ENCODE results near the gene TCERG1L. TPM values are rescaled to one million over a fixed set of nuclear protein-coding genes. Genes with fewer than 3 reads are reported as not detected.

Gene TCERG1L
- polyA plus RNA-seq, 1 of the 3 experiments (the other 2 are of a cell fraction): not detected

DNA sequence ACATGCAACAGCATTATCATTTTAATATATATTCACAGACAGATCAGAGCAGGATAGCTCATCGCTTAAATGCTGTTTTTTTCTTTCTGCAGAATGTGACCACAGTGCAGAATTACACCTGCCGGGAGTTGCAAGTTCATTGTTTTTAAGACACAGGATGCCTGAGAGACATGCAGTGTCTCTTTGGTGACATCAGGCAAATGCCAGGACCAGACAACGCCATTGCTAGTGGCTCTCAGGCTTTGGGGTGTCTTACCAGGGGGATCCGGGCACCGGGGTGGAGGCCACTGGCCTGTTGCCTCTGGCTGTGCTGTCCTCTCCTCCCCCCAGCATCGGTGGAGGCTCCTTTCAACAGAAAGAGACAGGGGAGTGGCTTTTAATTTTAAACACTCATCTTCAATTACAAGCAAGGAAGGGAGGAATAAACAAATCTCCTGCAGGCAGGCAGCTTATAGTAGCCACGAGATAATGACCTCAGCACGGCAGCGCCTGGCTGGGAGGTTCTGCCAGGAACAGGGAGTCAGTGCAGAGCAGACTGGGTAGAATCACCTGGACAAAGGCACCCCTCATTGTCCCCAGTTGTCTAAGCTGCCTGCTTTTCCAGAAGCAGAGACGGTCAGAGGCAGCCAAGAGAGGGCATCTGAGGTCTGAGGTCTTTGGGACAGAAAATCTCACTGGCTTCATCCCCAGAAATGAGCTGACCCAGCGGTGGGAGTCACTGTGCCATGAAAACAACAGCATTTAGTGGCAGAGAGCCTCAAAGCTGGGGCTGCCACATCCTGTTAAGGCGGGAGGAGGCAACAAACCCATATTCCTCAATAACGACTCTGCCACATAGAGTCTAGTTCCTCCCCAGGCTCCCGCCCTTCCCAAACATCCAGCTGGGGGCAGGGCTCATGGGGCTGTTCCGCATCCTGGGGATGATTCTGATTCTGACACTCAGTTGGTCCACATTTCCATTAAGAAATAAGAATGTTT, 148.4 kb downstream of the TCERG1L start (continued):
- TF ChIP-seq, protein P1, sequence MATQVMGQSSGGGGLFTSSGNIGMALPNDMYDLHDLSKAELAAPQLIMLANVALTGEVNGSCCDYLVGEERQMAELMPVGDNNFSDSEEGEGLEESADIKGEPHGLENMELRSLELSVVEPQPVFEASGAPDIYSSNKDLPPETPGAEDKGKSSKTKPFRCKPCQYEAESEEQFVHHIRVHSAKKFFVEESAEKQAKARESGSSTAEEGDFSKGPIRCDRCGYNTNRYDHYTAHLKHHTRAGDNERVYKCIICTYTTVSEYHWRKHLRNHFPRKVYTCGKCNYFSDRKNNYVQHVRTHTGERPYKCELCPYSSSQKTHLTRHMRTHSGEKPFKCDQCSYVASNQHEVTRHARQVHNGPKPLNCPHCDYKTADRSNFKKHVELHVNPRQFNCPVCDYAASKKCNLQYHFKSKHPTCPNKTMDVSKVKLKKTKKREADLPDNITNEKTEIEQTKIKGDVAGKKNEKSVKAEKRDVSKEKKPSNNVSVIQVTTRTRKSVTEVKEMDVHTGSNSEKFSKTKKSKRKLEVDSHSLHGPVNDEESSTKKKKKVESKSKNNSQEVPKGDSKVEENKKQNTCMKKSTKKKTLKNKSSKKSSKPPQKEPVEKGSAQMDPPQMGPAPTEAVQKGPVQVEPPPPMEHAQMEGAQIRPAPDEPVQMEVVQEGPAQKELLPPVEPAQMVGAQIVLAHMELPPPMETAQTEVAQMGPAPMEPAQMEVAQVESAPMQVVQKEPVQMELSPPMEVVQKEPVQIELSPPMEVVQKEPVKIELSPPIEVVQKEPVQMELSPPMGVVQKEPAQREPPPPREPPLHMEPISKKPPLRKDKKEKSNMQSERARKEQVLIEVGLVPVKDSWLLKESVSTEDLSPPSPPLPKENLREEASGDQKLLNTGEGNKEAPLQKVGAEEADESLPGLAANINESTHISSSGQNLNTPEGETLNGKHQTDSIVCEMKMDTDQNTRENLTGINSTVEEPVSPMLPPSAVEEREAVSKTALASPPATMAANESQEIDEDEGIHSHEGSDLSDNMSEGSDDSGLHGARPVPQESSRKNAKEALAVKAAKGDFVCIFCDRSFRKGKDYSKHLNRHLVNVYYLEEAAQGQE (IDR thresholded peaks at IDR 0.05; ENCODE audit: low read depth, low read length): no peak
- TF ChIP-seq FOSL2 (IDR thresholded peaks at IDR 0.05; ENCODE audit: borderline replicate concordance, low read depth): no peak
- no peak for TF ChIP-seq FOXJ3 (CRISPR knock-in tag; IDR thresholded peaks at IDR 0.05)
- no peak for TF ChIP-seq EZH2phosphoT487 (IDR thresholded peaks at IDR 0.05; ENCODE audit: borderline replicate concordance, low read depth)
- no peak for TF ChIP-seq JUND (IDR thresholded peaks at IDR 0.05)

DNA sequence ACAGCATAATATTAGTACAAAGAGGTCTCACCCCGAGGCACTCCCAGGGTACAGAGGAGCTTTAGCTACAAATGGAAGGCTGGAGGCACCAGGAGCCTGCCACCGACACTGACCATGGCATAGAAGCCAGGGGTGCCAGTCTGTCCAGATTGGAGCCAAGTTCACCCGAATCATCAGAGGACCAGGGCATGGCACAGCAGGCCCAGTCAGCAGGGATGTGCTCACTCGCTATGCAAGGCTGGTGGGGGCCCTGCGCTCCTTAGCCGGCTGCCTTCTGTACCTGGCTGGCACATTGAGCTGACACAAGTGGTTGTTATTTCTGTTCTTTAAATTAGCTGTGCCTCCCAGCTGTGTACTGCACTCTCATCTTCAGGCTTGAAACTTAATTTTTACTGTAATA, 149.3 kb downstream of the TCERG1L start:
- H3K9me3 ChIP-seq: no peaks in the 10 kb centered on the region
- H3K9ac ChIP-seq: no peak overlapping the region
- no peaks in the 10 kb centered on the region for H3F3A ChIP-seq (replicated peaks; ENCODE audit: insufficient read depth)
- ChIA-PET POLR2A (no interaction called here), CTCF (interaction anchor here (1.2 kb wide), 1 partner anchor 270 kb away, joined by 3 read pairs; no protein-coding TSS in a partner anchor)
- 63% methylated on average over 3 of the region's 6 CpGs for WGBS (ENCODE audit: low lambda C conversion rate)
- no peak overlapping the region for H2AFZ ChIP-seq (ENCODE audit: low read depth)
- no peaks in the 10 kb centered on the region for H4K20me1 ChIP-seq (ENCODE audit: insufficient read depth)
- peaks cover 0 to 6% of the 10 kb centered on the region in 2 experiments; a peak in 1 of 4 replicates for H3K4me1 ChIP-seq (ENCODE audit: control insufficient read depth in 1 of 2, insufficient read depth in 2 of 2, low read depth in 1 of 2, low read length in 1 of 2)
- no peaks in the 10 kb centered on the region for H3K27me3 ChIP-seq (ENCODE audit: insufficient read depth)
- H3K27ac ChIP-seq (ENCODE audit: low read depth in 2 of 2, low read length in 1 of 2): no peak overlapping the region
- no peak for DNase-seq
- no peak for TF ChIP-seq MEF2A (IDR thresholded peaks at IDR 0.05; ENCODE audit: borderline replicate concordance, low read depth)
- H3K4me2 ChIP-seq: no peak overlapping the region
- no peaks in the 10 kb centered on the region for H3K36me3 ChIP-seq (replicated peaks in 1 of 2; ENCODE audit: control insufficient read depth in 1 of 2, insufficient read depth in 2 of 2, low read length in 1 of 2)
- H3K4me3 ChIP-seq (ENCODE audit: low read depth in 2 of 2, low read length in 1 of 2): no peak overlapping the region
- H3K79me2 ChIP-seq (ENCODE audit: insufficient read depth): no peaks in the 10 kb centered on the region
- H3K9me2 ChIP-seq: no peaks in the 10 kb centered on the region

DNA sequence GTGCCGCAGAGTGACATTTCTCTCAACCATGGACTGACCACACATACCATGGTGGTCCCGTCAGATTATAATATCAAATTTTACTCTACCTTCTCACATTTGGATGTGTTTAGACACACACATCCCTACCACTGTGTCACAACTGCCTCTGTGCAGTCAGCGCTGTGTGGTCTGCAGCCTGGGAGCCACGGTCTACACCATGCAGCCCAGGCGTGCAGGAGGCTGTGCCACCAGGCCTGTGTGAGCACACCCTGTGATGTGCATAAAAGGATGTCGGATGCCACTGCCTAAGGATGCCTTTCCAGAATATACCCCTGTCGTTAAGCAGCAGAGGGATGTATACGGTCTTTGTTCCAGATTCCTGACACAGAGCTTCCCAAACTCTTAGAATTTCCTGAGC, 150.4 kb downstream of the TCERG1L start:
- Histone ChIP-seq H3K9ac (no peak overlapping the region), H3K27ac (ENCODE audit: low read depth in 2 of 2, low read length in 1 of 2) (no peak overlapping the region), H3K36me3 (replicated peaks in 1 of 2; ENCODE audit: control insufficient read depth in 1 of 2, insufficient read depth in 2 of 2, low read length in 1 of 2) (no peaks in the 10 kb centered on the region), H3F3A (replicated peaks; ENCODE audit: insufficient read depth) (no peaks in the 10 kb centered on the region), H3K27me3 (ENCODE audit: insufficient read depth) (no peaks in the 10 kb centered on the region), H3K9me3 (no peaks in the 10 kb centered on the region), H2AFZ (ENCODE audit: low read depth) (no peak overlapping the region), H3K4me2 (no peak overlapping the region), H3K4me3 (ENCODE audit: low read depth in 2 of 2, low read length in 1 of 2) (no peak overlapping the region), H4K20me1 (ENCODE audit: insufficient read depth) (no peaks in the 10 kb centered on the region), H3K9me2 (no peaks in the 10 kb centered on the region), H3K79me2 (ENCODE audit: insufficient read depth) (no peaks in the 10 kb centered on the region), H3K4me1 (ENCODE audit: control insufficient read depth in 1 of 2, insufficient read depth in 2 of 2, low read depth in 1 of 2, low read length in 1 of 2) (peaks cover 0 to 6% of the 10 kb centered on the region in 2 experiments; a peak in 1 of 4 replicates)
- no peak for DNase-seq
- TF ChIP-seq NRF1 (IDR thresholded peaks at IDR 0.05; ENCODE audit: low read depth, low read length) (no peak), TAF1 (IDR thresholded peaks at IDR 0.05; ENCODE audit: borderline replicate concordance, low read depth, low read length) (no peak), TEAD4 (IDR thresholded peaks at IDR 0.05; ENCODE audit: borderline replicate concordance, insufficient read depth) (no peak)
- TF ChIP-seq, protein P2, sequence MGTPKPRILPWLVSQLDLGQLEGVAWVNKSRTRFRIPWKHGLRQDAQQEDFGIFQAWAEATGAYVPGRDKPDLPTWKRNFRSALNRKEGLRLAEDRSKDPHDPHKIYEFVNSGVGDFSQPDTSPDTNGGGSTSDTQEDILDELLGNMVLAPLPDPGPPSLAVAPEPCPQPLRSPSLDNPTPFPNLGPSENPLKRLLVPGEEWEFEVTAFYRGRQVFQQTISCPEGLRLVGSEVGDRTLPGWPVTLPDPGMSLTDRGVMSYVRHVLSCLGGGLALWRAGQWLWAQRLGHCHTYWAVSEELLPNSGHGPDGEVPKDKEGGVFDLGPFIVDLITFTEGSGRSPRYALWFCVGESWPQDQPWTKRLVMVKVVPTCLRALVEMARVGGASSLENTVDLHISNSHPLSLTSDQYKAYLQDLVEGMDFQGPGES (IDR thresholded peaks at IDR 0.05; ENCODE audit: low read depth, low read length): no peak
- TF ChIP-seq, protein P1 (IDR thresholded peaks at IDR 0.05; ENCODE audit: low read depth, low read length): no peak
- CTCF ChIA-PET: interaction anchor here (1.2 kb wide), 1 partner anchor 271 kb away, joined by 3 read pairs; no protein-coding TSS in a partner anchor
- POLR2A ChIA-PET: no interaction called here
- 56% methylated on average over 8 of the region's 8 CpGs for WGBS (ENCODE audit: low lambda C conversion rate)
